Measurements from ENCODE around the gene EXOC2. TPM values are rescaled to one million over a fixed set of nuclear protein-coding genes. Genes with fewer than 3 reads are reported as not detected.

The EXOC2 gene
- total RNA-seq, 2 experiments from 2014 or later, result 22.5 to 24.8 TPM

- Histone ChIP-seq H2AFZ (ENCODE audit: low read length) (no peak overlapping the region), H4K20me1 (ENCODE audit: insufficient read depth, low read length) (no peaks in the 10 kb centered on the region), H3K4me3 (ENCODE audit: low read depth, low read length, poor library complexity, severe bottlenecking) (no peak overlapping the region), H3K9me3 (ENCODE audit: low read length) (no peaks in the 10 kb centered on the region), H3K4me1 (ENCODE audit: insufficient read depth, low read length, poor library complexity, severe bottlenecking) (peaks cover 18% of the 10 kb centered on the region), H3K4me2 (ENCODE audit: low read length) (no peak overlapping the region), H3K79me2 (ENCODE audit: insufficient read depth, low read depth, low read length) (no peaks in the 10 kb centered on the region), H3K36me3 (ENCODE audit: insufficient read depth, low read length) (no peaks in the 10 kb centered on the region), H3K27ac (ENCODE audit: low read depth, low read length, poor library complexity, severe bottlenecking) (no peak overlapping the region), H3K9me2 (ENCODE audit: insufficient read depth, low read length) (no peaks in the 10 kb centered on the region)
- no peak for DNase-seq (ENCODE audit: low spot score)
- intact Hi-C loops (cut with micrococcal nuclease; ENCODE audit: unreplicated experiment), result no loop called here
- CTCF ChIA-PET (ENCODE audit: unreplicated experiment), result interaction anchor here (1.0 kb wide), 1 partner anchor 18 kb away, joined by 5 read pairs; no protein-coding TSS in a partner anchor
- TF ChIP-seq CTCF (conservative IDR thresholded peaks at IDR 0.05; ENCODE audit: low read length) (no peak), EZH2phosphoT487 (IDR thresholded peaks at IDR 0.05; ENCODE audit: borderline replicate concordance, low read depth, low read length) (no peak)
- no TSS peak for BruUV-seq (replicated peaks)
- POLR2A ChIA-PET, result no interaction called here
These were observed 225.3 kb downstream of the EXOC2 start for GRCh38 chr6:467671-468082.

- TF ChIP-seq CTCF (conservative IDR thresholded peaks at IDR 0.05; ENCODE audit: low read length) (no peak), EZH2phosphoT487 (IDR thresholded peaks at IDR 0.05; ENCODE audit: borderline replicate concordance, low read depth, low read length) (no peak)
These were observed 225.8 kb downstream of the EXOC2 start for GRCh38 chr6:467111-467510.

GRCh38 chr6:466564-466963 is 226.4 kb downstream of the EXOC2 start:
- H4K20me1 ChIP-seq (ENCODE audit: insufficient read depth, low read length), result no peaks in the 10 kb centered on the region
- H2AFZ ChIP-seq (ENCODE audit: low read length), result no peak overlapping the region
- H3K4me1 ChIP-seq (ENCODE audit: insufficient read depth, low read length, poor library complexity, severe bottlenecking), result peaks cover 17% of the 10 kb centered on the region
- BruUV-seq (replicated peaks), result no TSS peak
- no peaks in the 10 kb centered on the region for H3K9me2 ChIP-seq (ENCODE audit: insufficient read depth, low read length)
- ChIA-PET POLR2A (no interaction called here), CTCF (ENCODE audit: unreplicated experiment) (no interaction called here)
- H3K36me3 ChIP-seq (ENCODE audit: insufficient read depth, low read length), result no peaks in the 10 kb centered on the region
- TF ChIP-seq EZH2phosphoT487 (IDR thresholded peaks at IDR 0.05; ENCODE audit: borderline replicate concordance, low read depth, low read length) (no peak), CTCF (conservative IDR thresholded peaks at IDR 0.05; ENCODE audit: low read length) (no peak)
- H3K9me3 ChIP-seq (ENCODE audit: low read length), result no peaks in the 10 kb centered on the region
- H3K4me3 ChIP-seq (ENCODE audit: low read depth, low read length, poor library complexity, severe bottlenecking), result no peak overlapping the region
- H3K4me2 ChIP-seq (ENCODE audit: low read length), result no peak overlapping the region
- DNase-seq (ENCODE audit: low spot score), result no peak
- H3K27ac ChIP-seq (ENCODE audit: low read depth, low read length, poor library complexity, severe bottlenecking), result no peak overlapping the region
- intact Hi-C loops (cut with micrococcal nuclease; ENCODE audit: unreplicated experiment), result no loop called here
- no peaks in the 10 kb centered on the region for H3K79me2 ChIP-seq (ENCODE audit: insufficient read depth, low read depth, low read length)

More at GRCh38 chr6:467111-467510, 225.8 kb downstream of the EXOC2 start:
- Histone ChIP-seq H3K36me3 (ENCODE audit: insufficient read depth, low read length) (no peaks in the 10 kb centered on the region), H3K79me2 (ENCODE audit: insufficient read depth, low read depth, low read length) (no peaks in the 10 kb centered on the region), H3K9me3 (ENCODE audit: low read length) (no peaks in the 10 kb centered on the region), H3K4me1 (ENCODE audit: insufficient read depth, low read length, poor library complexity, severe bottlenecking) (peaks cover 18% of the 10 kb centered on the region), H3K4me3 (ENCODE audit: low read depth, low read length, poor library complexity, severe bottlenecking) (no peak overlapping the region), H3K9me2 (ENCODE audit: insufficient read depth, low read length) (no peaks in the 10 kb centered on the region), H4K20me1 (ENCODE audit: insufficient read depth, low read length) (no peaks in the 10 kb centered on the region), H3K27ac (ENCODE audit: low read depth, low read length, poor library complexity, severe bottlenecking) (no peak overlapping the region), H3K4me2 (ENCODE audit: low read length) (no peak overlapping the region), H2AFZ (ENCODE audit: low read length) (no peak overlapping the region)
- ChIA-PET POLR2A (no interaction called here), CTCF (ENCODE audit: unreplicated experiment) (no interaction called here)
- intact Hi-C loops (cut with micrococcal nuclease; ENCODE audit: unreplicated experiment), result no loop called here
- no peak for DNase-seq (ENCODE audit: low spot score)
- BruUV-seq (replicated peaks), result no TSS peak

Measured in OCI-LY7 (cell line).